IMR-90 (cell line): Measurements from ENCODE around the gene PKP4.

Experiments used
- BHLHE40 ChIP-seq: fragments of 150-350 bp; IDR thresholded peaks from 2 replicates; pipeline ENCODE4 v1.6.1; 2016; ENCODE audit warnings: mild to moderate bottlenecking, low read depth, low read length
- CHD1 ChIP-seq: IDR thresholded peaks from 2 replicates; pipeline ENCODE4 v1.6.1; 2012; ENCODE audit warnings: low read depth, low read length, improper control_type of control experiment
- MXI1 ChIP-seq: IDR thresholded peaks from 2 replicates; pipeline ENCODE4 v1.6.1; 2012; ENCODE audit warnings: low read depth, mild to moderate bottlenecking, low read length, moderate library complexity, borderline replicate concordance
- POLR2A ChIP-seq: IDR thresholded peaks from 2 replicates; pipeline ENCODE4 v1.6.1; 2012; ENCODE audit warnings: mild to moderate bottlenecking, low read depth, low read length
- RCOR1 ChIP-seq: IDR thresholded peaks from 2 replicates; pipeline ENCODE4 v1.6.1; 2012; ENCODE audit warnings: mild to moderate bottlenecking, low read length, improper control_type of control experiment; ENCODE audit not compliant: insufficient replicate concordance
- TF ChIP-seq, protein P1 (sequence below): conservative IDR thresholded peaks from 2 replicates; pipeline ENCODE4 v1.5.1; 2012; ENCODE audit warnings: mild to moderate bottlenecking, low read depth, low read length, improper control_type of control experiment
- TF ChIP-seq, protein P2 (sequence below): fragments of 150-350 bp; IDR thresholded peaks from 2 replicates; pipeline ENCODE4 v1.6.1; 2017; ENCODE audit warnings: mild to moderate bottlenecking, antibody characterized with exemption, low read length, low read depth

DNA sequence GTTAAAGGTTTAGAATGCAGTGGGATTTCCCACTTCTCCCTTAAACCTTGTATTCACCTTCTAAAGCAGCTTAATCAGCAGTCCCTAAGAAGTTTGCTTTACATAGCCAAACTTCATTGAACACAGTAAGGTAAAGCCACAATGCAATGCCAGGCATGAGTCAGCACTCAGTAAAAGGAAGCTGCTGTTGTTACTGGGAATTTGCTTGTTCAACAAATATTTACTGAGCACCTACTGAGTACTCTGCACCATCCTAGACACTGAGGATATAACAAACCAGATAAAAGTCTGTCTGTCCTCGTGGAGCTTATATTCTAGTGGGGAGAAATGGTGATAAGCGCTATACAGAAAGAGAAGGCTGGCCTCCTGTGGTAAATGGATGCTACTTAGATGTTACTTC is 162.7 kb downstream of the PKP4 start:
- TF ChIP-seq, protein P1, sequence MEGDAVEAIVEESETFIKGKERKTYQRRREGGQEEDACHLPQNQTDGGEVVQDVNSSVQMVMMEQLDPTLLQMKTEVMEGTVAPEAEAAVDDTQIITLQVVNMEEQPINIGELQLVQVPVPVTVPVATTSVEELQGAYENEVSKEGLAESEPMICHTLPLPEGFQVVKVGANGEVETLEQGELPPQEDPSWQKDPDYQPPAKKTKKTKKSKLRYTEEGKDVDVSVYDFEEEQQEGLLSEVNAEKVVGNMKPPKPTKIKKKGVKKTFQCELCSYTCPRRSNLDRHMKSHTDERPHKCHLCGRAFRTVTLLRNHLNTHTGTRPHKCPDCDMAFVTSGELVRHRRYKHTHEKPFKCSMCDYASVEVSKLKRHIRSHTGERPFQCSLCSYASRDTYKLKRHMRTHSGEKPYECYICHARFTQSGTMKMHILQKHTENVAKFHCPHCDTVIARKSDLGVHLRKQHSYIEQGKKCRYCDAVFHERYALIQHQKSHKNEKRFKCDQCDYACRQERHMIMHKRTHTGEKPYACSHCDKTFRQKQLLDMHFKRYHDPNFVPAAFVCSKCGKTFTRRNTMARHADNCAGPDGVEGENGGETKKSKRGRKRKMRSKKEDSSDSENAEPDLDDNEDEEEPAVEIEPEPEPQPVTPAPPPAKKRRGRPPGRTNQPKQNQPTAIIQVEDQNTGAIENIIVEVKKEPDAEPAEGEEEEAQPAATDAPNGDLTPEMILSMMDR = no peak
- TF ChIP-seq, protein P2, sequence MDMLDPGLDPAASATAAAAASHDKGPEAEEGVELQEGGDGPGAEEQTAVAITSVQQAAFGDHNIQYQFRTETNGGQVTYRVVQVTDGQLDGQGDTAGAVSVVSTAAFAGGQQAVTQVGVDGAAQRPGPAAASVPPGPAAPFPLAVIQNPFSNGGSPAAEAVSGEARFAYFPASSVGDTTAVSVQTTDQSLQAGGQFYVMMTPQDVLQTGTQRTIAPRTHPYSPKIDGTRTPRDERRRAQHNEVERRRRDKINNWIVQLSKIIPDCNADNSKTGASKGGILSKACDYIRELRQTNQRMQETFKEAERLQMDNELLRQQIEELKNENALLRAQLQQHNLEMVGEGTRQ = no peak
- TF ChIP-seq CHD1 = no peak
- TF ChIP-seq MXI1 = no peak
- TF ChIP-seq POLR2A = no peak
- TF ChIP-seq BHLHE40 = no peak
- TF ChIP-seq RCOR1 = no peak
